Suprapubic skin (tissue), 4 donors: ENCODE data around the gene PAK1.

Source experiments
- CTCF ChIP-seq, 2 donors: fragments of 200-600 bp in 1 of 2; fragments of 450-650 bp in 1 of 2; sonication (generic) in 1 of 2; IDR thresholded peaks; one replicate each; pipeline ENCODE4 v1.5.1; 2016 to 2019; ENCODE audit warnings: antibody characterized with exemption in 2 of 2, mild to moderate bottlenecking in 1 of 2, moderate library complexity in 1 of 2
- EP300 ChIP-seq: sonication (generic); formaldehyde crosslinking; IDR thresholded peaks from one replicate; pipeline ENCODE4 v1.6.1; 2017; ENCODE audit warnings: antibody characterized with exemption
- POLR2A ChIP-seq, 2 donors: fragments of 450-650 bp; IDR thresholded peaks; one replicate each; pipeline ENCODE4 v1.6.1; 2017; ENCODE audit warnings: antibody characterized with exemption in 2 of 2, mild to moderate bottlenecking in 2 of 2, moderate library complexity in 2 of 2
- POLR2AphosphoS5 ChIP-seq, 3 donors: sonication (generic); formaldehyde crosslinking; IDR thresholded peaks; one replicate each; pipeline ENCODE4 v1.6.1; 2017; ENCODE audit warnings: antibody characterized with exemption in 3 of 3

DNA sequence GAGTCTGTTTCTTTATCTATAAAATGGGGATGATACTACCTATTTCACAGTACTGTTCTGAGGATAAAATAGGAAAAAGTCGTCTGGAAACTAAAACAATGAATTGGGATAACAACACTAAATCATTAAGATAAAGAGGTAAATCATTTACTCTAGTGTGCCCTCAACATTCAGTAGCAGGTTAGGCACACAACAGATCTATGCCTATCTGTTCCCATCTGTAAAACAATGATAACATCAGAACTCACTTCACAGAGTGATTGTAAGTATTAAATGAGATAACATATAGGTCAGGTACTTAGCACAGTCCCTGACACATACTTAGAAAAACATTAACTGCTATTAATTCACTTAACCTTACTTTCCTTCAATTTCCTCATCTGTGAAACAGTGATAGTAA lies 36.9 kb downstream of the PAK1 start:
- TF ChIP-seq CTCF (IDR thresholded peaks at IDR 0.05), result no peak
- no peak for TF ChIP-seq EP300
- TF ChIP-seq POLR2AphosphoS5 (IDR thresholded peaks at IDR 0.05), result no peak
- TF ChIP-seq POLR2A (IDR thresholded peaks at IDR 0.05), result no peak
